ENCODE measurements around the gene PTGER2.

DNA sequence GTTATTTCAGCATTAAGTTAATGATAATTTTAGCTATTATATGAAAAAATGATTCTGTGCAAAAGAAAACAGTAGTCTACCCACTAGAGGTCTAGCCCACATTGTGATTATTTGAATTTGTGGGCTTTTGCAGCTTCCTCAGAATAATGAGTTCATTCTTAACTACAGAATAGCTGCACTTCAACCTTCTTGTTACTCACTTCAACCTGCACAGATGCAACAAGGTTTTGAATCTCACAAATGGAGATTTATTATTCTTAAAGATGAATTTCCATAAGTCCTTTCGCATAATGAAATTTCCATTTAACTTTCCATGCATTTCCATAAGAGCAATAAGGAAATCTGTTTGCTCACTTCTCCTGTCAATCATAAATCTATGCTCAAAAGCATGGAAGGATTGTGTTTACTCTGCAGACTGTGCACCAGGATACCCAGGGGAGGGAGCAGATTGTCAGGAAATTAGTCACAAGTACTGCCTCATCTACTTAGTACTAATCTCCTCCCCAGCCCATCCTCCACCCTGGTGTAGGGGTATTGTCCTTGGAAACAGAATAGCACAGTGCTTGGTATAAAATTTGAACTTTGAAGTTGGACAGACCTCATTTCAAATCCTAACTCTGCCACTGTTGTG, 24.1 kb downstream of the PTGER2 start:
- TF ChIP-seq CTCF (IDR thresholded peaks at IDR 0.05) (no peak), POLR2A (IDR thresholded peaks at IDR 0.05) (no peak)
